Measurements from ENCODE around the gene ELF3.
"Not testable (repeated sequence)": the region's sequence is repeated elsewhere in the genome, so short reads cannot be mapped to it uniquely, and the experiment has no call there.

Gene ELF3

DNA sequence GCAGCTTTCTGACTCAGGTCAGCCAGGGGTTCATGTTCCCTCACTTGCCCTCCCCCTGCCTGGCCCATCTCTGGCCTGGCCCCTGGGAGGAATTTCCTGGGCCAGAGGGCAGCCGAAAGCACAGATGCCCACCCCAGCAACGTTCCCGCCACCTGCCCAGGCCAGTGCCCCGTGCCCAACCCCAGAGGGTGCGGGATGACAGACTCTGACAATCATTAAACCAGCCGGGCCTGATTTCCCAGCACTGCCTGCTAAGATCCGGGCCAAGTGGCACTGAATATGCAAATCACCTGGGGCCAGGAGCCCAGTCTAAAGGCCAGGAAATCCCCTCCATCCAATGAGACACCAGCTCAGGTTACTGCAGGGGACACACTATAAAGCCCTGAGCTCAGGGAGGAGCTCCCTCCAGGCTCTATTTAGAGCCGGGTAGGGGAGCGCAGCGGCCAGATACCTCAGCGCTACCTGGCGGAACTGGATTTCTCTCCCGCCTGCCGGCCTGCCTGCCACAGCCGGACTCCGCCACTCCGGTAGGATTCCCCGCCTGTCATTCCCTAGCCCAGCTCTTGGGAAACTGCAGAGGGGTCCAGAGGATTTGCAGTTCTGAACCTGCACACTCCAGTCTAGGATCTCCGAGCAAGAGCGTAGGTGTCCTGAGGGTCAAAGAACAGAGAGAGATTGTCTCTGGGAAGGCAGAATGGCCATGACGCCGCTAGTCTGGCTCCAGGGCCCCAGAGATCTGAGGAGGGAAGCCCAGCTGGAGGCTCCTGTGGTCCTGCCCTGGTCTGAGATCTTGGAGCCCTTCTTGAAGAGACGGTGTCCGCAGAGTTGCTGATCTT is at the start of gene ELF3:
ELF3 (plus strand) TSS at position 408 of the 836 bp plus-strand sequence. CDS start 550 bp downstream, outside the sequence.
- DNase-seq, result no peak

DNA sequence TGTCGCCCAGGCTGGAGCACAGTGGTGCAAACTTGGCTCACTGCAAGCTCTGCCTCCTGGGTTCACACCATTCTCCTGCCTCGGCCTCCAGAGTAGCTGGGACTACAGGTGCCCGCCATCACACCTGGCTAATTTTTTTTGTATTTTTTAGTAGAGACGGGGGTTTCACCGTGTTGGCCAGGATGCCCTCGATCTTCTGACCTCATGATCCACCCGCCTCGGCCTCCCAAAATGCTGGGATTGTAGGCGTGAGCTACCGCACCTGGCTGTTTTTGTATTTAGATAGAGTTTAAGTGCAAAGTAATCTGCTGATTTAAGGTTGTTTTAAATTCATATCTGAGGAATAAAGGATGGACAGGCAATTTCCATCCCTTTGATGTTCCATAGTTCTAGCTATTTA is 48.0 kb upstream of the ELF3 start:
- not testable (repeated sequence) for DNase-seq

DNA sequence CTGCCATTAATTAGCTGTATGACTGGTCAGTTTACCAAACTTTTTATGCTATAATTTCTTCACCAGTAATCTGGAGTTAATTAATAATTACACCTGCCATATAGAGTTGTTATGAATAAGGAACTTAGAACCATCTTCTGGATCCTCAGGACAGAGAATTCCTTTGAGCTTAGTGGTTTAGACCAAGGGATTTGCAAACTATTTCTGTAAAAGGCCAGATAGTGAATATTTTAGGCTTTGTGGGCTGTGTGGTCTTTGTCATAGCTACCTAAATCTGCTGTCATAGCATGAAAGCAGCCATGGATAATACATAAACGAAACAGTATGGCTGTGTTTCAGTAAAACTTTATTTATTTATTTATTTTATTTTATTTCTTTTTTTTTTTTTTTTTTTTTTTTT is 46.1 kb upstream of the ELF3 start:
- DNase-seq, result no peak

DNA sequence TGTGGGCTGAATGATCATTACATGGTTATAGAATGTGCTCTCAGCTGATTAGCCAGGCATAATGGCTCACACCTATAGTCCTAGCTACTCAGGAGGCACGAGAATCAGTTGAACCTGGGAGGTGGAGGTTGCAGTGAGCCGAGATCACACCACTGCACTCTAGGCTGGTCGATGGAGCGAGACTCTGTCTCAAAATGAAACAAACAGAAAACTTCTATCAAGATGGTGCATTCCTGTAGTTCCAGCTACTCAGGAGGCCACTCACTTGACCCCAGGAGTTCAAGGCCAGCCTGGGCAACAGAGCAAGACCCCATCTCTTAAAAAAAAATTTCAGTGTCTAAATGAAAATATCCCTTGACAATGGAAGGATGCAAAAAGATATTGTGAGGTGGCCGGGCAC is 44.2 kb upstream of the ELF3 start:
- DNase-seq, result no peak

DNA sequence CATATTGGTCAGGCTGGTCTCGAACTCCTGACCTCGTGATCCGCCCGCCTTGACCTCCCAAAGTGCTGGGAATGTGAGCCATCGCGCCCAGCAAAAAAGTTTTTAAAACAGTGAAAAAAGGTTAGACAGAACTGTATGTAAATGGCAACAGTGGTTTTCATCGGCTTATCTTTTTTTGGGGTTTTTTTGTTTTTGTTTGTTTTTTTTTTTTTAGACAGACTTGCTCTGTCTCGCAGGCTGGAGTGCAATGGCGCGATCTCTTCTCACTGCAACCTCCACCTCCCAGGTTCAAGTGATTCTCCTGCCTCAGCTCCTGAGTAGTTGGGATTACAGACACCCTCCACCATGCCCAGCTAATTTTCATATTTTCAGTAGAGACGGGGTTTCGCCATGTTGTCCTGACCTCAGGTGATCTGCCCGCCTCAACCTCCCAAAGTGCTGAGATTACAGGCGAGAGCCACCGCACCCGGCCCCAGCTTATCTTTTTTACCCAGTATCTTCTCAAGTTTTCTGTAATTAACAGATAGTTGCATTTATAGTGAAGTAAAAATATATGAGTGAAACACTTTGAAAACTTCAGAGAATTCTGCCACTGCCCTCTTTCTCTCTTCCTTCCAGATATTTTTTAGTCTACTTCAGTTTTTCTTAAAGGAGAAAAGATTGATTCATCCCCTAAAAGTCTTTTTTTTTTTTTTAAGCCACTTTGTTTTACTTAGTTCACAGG is 42.0 kb upstream of the ELF3 start:
- DNase-seq, result peak; percentile 50

DNA sequence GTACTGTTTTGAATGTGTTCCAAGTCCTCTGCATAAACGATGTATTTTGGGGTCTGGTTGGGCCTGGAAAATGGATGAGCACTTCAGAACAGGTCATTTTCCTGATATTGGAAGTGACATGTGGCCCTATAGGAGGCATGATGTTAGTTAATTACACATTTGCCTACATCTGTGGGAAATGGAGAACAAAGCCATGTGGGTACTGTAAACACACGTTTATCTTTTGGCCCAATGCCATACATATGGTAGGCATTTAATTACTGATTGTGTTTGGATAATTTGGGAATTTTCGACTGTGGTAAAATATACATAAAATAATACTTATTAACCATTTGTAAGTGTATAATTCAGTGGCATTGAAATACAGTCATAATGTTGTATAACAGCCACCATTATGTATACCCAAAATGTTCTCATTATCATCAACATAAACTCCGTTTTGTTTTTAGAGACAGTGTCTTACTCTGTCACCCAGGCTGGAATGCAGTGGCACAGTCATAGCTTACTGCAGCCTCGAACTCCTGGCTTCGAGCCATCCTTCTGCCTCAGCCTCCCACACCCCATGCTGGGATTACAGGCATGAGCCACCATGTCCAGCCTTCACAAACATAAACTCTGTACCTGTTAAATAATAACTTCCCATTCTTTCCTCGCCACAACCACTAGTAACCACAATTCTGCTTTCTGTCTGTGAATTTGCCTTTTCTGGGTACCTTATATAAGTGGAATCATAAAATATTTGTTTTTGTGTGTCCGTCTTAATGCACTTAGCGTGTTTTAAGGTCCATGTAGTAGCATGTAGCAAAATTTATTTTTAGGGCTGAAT is 39.8 kb upstream of the ELF3 start:
- DNase-seq, result peak; percentile 57

DNA sequence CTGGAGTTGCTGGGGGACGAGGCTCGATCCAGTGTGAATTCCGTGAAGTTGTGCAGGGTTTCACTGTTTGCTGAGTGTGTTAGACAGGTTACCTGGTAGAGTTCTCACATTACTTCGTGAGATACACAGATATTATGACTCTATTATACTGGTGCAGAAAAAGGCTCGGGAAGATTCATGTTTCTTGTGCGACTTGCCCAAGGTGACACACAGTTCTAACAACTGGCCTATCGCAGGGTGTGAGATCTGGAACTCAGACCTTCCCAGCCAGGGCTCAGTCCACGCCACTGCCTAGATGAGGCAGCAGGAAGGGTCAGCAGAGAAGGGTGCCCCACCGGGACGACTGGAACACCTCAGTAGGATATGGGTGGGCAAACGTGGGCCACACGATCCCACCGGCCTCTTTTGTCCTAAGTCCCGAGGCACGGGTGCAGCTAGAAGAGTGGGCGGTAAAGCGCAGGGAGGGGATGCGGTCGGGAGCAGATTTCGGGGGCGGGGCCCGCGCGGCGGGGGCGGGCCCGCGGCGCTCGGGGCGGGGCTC is 28.2 kb upstream of the ELF3 start:
- DNase-seq, result peak; percentile 65

DNA sequence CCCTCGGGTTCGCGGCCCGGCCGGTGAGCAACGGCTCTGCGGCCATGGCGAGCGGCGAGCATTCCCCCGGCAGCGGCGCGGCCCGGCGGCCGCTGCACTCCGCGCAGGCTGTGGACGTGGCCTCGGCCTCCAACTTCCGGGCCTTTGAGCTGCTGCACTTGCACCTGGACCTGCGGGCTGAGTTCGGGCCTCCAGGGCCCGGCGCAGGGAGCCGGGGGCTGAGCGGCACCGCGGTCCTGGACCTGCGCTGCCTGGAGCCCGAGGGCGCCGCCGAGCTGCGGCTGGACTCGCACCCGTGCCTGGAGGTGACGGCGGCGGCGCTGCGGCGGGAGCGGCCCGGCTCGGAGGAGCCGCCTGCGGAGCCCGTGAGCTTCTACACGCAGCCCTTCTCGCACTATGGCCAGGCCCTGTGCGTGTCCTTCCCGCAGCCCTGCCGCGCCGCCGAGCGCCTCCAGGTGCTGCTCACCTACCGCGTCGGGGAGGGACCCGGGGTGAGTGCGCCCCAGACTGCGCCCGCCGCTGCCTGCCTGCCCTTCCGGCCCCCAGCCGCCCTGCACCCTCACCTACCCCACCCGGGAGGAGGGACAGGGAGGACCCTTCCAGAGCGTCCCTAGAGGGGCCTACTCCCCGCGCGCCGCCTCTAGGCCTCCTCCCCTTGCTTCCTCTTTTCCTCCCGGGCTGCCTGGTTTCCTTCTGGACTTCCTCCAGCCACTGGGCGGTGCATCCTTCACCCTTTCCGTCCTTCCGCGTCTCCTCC is 27.6 kb upstream of the ELF3 start, which contains the start of gene RNPEP:
RNPEP (plus strand) TSS at position 26 of the 757 bp plus-strand sequence; CDS start at position 45, 19 bp downstream.
- no peak for DNase-seq

DNA sequence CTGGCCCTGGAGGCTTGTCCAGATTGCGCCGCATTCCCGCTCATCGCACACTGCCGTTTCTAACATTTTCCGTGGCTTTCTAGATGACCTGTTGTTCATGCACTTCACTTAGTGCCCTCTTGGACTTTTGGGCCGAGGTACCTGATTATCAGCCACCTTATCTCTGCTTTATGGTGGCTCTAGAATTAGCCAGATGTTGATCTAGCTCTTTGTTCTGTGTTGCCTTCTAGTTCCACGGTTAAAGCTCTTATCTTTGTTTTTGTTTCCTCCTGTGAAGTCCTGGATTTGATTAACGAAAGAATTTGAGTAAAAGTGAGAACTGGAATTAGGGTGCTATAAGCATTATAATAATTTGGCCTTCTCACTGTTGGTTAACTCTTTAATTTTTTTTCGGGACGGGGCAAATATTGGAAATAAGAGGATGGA is 27.0 kb upstream of the ELF3 start:
- DNase-seq, result peak; percentile 67

DNA sequence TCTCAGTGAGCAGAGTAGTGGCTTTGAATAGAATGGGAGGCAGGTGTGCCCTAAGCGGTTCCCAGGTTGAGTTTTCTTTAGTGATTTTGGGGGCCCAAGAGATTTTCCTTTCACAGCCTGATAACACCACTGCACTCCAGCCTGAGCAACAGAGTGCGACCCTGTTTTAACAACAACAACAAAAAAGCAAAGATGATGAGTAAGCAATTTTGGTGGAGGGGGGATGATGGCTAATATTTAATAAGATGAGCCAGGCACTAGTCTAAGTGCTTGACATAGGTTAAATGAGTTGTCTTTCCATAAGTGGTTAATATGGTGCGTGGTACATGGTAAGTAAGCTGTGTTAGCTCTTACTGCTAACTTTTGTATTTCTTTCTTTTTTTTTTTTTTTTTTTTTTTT is 25.9 kb upstream of the ELF3 start:
- DNase-seq, result no peak

DNA sequence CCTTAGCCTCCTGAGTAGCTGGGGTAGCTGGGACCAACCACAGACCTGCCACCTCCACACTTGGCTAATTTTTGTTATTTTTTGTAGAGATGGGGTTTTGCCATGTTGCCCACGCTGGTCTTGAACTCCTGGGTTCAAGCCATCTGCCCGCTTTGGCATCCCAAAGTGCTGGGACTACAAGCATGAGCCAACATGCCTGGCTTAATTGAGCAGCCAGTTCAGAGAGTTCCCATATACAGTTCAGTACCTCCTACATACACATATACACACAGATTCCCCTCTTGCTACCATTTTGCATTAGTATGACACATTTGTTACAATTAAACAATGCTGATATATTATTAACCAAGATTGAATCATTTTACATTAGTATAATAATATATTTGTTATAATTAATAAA is 25.0 kb upstream of the ELF3 start:
- no peak for DNase-seq

DNA sequence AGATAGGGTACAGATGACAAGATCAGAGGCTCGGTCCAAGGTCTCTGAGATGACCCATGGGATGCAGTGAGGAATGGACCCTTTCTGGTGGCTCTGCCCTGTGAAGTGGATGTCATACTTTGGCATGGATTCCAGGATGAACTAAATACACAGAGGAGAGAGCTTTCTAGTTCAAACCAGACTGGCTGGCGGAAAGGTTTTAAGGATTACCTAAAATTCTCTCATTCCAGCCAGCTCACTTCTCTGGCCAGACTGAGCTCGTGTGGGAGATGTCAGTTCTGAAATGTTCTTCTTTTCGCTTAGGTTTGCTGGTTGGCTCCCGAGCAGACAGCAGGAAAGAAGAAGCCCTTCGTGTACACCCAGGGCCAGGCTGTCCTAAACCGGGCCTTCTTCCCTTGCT is 21.8 kb upstream of the ELF3 start:
- no peak for DNase-seq

DNA sequence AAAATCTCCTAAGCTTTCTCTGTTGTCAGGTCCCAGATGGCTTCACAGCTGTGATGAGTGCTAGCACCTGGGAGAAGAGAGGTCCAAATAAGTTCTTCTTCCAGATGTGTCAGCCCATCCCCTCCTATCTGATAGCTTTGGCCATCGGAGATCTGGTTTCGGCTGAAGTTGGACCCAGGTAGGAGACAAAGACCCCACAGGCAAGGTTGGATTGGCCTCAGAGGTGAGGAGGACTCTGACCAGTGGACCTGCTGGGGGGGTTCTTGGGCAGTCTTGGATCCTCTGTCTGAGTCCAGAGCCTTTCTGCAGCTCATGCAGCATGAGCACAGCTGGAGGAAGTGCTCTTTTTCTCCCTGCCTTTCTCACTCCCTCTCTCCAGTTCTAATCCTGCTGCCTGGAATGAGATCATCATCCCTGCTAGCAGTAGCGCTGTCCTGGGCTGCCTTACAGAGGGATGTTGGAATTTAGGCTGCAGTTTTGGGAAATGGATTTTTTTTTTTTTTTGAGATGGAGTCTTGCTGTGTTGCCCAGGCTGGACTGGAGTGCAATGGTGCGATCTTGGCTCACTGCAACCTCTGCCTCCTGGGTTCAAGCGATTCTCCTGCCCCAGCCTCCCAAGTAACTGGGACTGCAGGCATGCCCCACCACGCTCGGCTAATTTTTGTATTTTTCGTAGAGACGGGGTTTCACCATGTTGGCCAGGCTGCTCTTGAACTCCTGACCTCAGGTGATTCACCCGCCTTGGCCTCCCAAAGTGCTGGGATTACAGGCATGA is 20.8 kb upstream of the ELF3 start:
- no peak for DNase-seq

DNA sequence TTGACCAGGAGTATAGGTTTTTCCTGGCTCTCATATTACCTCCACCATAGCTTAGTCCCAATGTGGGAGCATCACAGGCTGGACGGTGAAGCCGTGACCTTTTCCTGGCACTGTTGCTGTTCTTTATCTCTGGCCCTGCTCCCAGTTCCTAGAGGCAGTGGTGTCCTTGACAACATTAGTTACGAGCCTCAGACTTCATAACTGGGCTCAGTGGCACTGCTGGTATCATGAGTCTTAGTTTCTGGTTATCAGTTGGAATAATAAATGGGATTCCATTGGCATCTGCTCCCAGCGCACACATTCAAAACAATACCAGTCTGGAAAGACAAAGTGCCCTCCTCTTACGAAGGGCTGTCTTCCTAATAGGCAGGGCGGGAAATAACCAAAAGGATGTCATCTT is 20.0 kb upstream of the ELF3 start:
- DNase-seq, result no peak

DNA sequence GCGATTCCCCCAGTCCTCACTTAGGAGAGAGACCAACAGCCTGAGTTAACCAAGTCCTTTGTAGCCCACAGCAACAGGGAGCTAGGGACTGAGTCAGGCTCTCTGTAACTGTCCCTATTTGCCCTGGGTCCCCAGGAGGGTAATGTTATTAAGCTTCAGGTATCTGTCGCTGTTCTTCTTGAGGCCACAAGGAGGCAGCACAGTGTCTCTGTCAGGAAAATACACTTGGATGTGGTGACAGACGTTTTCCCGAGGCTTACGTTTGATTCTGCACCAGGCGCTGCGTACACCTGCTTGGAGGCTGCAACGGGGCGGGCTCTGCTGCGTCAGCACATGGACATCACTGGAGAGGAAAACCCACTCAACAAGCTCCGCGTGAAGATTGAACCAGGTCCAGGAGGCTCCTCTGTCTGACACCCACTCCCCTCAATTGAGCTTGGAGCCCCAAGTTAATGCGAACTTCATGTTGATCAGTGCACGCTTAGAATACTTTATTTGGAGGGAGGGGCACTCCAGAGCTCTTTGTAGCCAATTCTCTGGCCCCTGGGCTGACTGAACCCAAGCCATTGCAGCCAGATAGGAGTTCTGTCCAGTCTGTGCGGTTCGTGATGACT is 10.7 kb upstream of the ELF3 start:
- peak; percentile 83 for DNase-seq

DNA sequence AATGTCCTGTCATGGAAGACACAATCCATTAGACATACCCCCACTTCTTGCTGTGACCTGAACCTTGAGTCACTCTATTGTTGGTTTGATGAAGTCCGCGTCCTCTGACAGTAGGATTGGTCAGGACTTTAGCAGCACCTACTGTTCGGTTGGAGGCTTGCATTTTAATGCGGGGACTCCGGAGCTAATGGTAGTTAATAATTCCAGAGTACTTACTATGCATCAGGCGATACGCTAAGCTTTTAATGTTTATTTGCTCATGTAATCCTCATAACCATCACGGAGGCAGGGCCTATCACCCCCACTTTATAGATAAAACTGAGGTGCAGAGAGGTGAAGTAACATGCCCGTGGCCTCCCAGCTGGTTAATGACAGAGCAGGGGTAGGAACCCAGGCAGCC is 7.9 kb upstream of the ELF3 start:
- no peak for DNase-seq

DNA sequence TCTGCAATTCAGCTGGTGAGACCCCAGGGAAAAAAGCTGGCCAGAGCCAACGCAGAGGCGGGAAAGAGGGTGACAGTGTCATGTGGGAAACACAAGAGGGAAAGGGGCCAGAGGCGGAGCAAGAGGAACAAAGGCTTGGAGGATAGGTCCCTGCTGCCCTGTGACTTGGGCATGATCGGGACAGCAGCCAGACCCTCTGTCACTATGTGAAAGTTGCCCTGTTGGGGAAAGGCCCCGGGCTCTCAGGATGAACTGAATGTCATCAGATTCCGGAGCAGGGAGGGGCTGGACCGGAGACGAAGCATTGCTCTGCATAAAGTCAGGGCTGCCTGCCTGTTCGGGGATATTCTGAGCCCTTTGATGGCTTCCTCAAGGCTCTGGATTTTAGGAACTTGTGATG is 5.7 kb upstream of the ELF3 start:
- no peak for DNase-seq

DNA sequence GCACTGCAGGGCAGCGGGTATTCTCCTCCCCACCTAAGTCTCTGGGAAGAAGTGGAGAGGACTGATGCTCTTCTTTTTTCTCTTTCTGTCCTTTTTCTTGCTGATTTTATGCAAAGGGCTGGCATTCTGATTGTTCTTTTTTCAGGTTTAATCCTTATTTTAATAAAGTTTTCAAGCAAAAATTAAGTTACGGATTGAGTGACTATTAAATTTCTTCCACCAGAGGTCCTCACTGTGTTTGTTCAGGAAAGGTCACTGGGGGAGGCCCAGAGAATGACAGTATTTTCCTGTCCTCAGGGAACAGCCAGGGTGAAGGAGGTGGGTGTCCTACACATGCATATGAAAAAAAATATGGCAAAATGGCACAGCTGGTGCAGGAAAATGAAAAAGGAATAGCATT is 4.4 kb upstream of the ELF3 start:
- DNase-seq, result peak; percentile 44

DNA sequence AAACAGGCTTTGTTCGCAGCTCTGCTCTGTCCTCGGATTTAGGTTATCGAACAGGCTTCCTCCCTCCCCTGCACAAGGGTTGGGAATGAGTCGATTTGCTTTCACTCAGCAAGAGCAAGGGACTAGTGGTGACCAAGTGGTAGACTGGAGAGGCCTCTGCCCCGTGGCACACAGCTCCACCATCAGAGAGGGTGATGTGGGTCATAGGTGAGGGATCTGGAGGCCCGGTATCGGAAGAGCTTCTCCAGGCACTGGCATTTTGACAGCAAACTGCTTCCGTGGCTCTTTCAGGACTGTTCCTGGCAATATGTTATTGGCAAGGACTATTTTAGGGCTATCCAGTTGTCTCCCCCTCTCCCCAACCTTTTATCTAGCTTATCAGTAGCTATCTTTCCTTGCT is 3.1 kb upstream of the ELF3 start:
- DNase-seq, result no peak

DNA sequence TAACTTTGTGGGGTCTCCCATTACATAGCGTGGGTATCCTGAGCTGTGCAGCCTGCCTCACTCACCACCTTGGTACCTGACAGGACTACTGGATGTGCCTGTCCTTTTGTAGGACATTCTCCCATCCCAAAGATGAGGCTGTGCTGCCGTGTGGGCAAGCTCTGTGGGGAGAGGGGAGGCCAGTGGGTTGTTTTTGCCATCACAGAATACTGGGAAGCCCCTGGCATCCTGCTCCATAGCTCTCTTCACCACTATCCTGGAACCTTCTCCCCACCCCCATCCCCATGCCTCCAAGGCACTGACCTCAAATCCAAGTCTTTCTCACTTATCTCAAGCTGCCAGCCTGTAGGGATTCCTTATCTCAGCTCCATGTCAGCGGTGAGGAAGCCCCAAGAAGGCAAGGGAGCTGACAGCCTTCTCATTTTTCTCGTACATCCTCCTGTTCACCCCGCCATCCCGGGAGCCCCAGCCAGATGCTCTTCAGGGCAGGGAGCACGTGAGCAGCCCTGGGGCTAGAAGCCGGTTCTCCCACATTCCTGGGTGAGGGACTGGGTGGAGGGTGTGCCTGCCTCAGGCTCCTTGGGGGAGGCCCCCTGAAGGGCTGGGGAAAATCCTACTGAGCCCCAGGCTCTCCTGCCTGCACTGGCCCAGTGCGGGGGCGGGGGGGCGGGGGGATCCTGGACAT is 2.4 kb upstream of the ELF3 start:
- DNase-seq, result peak; percentile 51

Measured in hematopoietic multipotent progenitor cell treated with erythropoietin and hydrocortisone succinate and interleukin-3 and kit ligand, for 6 days (in vitro differentiated cells).